ENCODE measurements around the gene OVCA2.

DNA sequence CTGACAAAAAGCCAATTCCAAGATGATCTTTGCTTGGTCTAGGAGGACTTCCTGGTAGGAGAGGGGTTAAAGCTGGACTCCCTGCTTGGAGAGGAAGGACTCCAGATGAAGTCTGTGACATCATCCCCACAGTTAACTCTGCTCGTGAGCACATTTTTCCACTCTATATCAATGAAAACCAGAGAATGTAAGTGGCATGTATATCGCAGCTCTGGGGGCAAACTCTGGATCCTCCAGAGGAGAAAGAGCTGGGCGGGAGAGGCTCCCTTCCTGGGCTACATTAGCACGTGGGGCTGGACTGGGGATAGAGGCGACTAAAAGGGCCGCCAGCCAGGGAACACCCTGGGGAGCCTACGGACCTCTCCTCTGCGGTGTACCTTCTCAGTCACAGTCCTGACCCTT is 47.2 kb downstream of the OVCA2 start:
- TF ChIP-seq POLR2AphosphoS5 (IDR thresholded peaks at IDR 0.05), result no peak
- TF ChIP-seq, protein P1, sequence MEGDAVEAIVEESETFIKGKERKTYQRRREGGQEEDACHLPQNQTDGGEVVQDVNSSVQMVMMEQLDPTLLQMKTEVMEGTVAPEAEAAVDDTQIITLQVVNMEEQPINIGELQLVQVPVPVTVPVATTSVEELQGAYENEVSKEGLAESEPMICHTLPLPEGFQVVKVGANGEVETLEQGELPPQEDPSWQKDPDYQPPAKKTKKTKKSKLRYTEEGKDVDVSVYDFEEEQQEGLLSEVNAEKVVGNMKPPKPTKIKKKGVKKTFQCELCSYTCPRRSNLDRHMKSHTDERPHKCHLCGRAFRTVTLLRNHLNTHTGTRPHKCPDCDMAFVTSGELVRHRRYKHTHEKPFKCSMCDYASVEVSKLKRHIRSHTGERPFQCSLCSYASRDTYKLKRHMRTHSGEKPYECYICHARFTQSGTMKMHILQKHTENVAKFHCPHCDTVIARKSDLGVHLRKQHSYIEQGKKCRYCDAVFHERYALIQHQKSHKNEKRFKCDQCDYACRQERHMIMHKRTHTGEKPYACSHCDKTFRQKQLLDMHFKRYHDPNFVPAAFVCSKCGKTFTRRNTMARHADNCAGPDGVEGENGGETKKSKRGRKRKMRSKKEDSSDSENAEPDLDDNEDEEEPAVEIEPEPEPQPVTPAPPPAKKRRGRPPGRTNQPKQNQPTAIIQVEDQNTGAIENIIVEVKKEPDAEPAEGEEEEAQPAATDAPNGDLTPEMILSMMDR (IDR thresholded peaks at IDR 0.05), result no peak

All from upper lobe of left lung (tissue), 4 donors.